DMS 273 treated with DMSO at 0.1 percent for 48 hours (cell line): Measurements from ENCODE around the gene MAPT.
"Not testable (repeated sequence)": the region's sequence is repeated elsewhere in the genome, so short reads cannot be mapped to it uniquely, and the experiment has no call there.

Source experiments
- DNase-seq: peaks from one replicate; lab custom pipeline; 2025; lab: John Stamatoyannopoulos, UW

The MAPT gene

DNA sequence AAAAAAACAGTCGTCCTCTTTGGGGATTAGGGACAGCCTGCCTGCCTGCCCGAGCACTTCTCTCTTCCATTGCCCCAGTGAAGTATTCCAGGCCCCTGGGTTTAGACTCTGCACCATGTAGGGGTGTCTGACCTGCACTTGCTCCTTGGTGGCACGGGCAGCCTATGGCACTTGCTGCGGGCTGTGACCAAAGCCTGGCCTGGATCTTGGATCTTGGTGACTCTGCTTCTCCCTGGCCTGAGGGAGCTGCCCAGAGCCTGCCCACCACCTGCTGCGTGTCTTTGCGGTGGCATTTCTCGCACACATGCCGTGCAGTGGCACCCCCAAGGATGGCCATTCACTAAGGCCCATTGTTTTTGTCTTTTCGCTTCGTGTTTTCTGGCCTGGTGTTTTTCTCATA lies 98.5 kb downstream of the MAPT start:
- DNase-seq, result no peak

DNA sequence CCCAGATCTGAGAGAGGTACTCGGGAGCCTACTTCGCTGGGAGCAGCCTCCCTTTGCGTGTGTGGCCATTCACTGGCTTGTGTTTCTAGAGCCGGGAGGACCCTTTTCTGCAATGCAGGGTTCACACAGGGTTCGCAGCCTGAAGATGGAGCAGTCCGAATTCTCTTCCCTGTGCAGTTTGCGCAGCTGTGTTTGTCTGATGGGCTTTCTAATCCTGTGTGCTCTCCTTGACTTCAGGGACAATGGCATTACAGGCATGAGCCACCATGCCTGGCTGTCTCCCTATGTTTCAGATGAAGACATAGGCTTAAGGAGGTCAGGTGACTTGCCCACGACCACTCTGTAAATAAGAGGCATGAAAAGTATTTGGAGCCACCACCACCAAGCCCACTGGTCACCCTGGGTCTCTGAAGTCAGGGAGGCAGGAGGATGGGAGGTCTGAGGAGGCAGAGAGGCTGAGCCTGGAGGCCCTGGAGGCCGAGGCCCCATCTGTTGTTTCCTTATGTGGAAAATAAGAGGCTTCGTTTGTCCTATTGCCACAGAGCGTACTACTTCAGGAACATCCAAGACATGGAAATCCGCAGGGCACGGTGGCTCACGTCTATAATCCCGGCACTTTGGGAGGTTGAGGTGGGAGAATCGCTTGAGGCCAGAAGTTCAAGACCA lies 99.7 kb downstream of the MAPT start:
- DNase-seq, result no peak

DNA sequence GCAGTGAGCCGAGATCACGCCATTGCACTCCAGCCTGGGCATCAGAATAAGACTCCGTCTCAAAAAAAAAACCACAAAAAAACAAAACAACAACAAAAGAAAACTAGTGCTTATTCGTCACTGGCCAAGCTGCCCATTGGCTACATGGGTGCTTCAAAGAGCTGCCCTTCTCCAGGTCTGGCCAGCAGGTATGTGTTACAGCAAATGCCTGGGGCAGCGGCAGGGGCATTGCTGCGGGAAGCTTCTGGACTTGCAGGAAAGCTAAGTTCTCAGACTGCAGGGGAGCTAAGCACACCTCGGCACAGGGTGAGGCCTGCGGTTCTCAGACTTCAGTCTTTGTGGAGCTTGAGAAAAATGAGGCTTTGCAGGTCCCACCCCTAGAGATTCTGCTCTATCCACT lies 100.6 kb downstream of the MAPT start:
- no peak for DNase-seq

DNA sequence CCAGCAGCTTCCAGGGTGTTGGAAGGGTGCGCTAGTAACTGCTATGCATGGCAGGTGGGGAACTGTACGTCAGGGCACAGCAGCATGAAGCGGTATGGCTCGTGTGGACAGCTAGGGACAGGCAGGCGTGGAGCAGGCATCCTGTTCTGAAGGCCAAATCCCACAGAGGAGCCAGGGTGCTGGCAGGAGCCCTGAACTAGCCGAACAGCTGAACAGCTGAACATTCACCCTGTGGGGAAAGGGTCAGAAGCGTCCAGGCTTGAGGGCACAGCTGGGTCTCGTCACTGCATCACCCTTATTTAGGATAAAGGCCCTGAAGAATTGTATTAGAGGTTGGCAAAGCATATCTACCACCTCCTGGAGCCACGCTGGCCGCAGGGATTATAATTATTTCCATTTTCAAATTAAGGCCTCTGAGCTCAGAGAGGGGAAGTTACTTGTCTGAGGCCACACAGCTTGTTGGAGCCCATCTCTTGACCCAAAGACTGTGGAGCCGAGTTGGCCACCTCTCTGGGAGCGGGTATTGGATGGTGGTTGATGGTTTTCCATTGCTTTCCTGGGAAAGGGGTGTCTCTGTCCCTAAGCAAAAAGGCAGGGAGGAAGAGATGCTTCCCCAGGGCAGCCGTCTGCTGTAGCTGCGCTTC lies 101.4 kb downstream of the MAPT start:
- DNase-seq, result no peak

GRCh38 chr17:45996282-45996937 lies 102.1 kb downstream of the MAPT start:
- DNase-seq, result no peak

- no peak for DNase-seq
Measured at GRCh38 chr17:45997166-45997565, 102.8 kb downstream of the MAPT start.

GRCh38 chr17:45997624-45998023 lies 103.3 kb downstream of the MAPT start:
- DNase-seq, result no peak

GRCh38 chr17:45998987-45999899 lies 104.9 kb downstream of the MAPT start, which contains the start of gene STH:
STH (plus strand) TSS chr17:45999250; CDS start chr17:45999280, 30 bp downstream.
- no peak for DNase-seq

DNA sequence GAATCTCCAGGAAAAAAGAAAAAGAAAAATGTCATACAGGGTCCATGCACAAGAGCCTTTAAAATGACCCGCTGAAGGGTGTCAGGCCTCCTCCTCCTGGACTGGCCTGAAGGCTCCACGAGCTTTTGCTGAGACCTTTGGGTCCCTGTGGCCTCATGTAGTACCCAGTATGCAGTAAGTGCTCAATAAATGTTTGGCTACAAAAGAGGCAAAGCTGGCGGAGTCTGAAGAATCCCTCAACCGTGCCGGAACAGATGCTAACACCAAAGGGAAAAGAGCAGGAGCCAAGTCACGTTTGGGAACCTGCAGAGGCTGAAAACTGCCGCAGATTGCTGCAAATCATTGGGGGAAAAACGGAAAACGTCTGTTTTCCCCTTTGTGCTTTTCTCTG lies 105.5 kb downstream of the MAPT start:
- DNase-seq, result no peak

DNA sequence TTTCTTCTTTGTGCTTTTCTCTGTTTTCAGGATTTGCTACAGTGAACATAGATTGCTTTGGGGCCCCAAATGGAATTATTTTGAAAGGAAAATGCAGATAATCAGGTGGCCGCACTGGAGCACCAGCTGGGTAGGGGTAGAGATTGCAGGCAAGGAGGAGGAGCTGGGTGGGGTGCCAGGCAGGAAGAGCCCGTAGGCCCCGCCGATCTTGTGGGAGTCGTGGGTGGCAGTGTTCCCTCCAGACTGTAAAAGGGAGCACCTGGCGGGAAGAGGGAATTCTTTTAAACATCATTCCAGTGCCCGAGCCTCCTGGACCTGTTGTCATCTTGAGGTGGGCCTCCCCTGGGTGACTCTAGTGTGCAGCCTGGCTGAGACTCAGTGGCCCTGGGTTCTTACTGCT lies 105.9 kb downstream of the MAPT start:
- DNase-seq, result no peak

DNA sequence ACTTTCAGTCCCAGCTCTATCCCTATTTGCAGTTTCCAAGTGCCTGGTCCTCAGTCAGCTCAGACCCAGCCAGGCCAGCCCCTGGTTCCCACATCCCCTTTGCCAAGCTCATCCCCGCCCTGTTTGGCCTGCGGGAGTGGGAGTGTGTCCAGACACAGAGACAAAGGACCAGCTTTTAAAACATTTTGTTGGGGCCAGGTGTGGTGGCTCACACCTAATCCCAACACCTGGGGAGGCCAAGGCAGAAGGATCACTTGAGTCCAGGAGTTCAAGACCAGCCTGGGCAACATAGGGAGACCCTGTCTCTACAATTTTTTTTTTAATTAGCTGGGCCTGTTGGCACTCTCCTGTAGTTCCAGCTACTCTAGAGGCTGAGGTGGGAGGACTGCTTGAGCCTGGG lies 106.4 kb downstream of the MAPT start:
- DNase-seq, result no peak

DNA sequence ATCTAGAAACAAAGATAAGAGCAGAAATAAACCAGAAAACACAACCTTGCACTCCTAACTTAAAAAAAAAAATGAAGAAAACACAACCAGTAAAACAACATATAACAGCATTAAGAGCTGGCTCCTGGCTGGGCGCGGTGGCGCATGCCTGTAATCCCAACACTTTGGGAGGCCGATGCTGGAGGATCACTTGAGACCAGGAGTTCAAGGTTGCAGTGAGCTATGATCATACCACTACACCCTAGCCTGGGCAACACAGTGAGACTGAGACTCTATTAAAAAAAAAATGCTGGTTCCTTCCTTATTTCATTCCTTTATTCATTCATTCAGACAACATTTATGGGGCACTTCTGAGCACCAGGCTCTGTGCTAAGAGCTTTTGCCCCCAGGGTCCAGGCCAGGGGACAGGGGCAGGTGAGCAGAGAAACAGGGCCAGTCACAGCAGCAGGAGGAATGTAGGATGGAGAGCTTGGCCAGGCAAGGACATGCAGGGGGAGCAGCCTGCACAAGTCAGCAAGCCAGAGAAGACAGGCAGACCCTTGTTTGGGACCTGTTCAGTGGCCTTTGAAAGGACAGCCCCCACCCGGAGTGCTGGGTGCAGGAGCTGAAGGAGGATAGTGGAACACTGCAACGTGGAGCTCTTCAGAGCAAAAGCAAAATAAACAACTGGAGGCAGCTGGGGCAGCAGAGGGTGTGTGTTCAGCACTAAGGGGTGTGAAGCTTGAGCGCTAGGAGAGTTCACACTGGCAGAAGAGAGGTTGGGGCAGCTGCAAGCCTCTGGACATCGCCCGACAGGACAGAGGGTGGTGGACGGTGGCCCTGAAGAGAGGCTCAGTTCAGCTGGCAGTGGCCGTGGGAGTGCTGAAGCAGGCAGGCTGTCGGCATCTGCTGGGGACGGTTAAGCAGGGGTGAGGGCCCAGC lies 107.3 kb downstream of the MAPT start:
- no peak for DNase-seq

DNA sequence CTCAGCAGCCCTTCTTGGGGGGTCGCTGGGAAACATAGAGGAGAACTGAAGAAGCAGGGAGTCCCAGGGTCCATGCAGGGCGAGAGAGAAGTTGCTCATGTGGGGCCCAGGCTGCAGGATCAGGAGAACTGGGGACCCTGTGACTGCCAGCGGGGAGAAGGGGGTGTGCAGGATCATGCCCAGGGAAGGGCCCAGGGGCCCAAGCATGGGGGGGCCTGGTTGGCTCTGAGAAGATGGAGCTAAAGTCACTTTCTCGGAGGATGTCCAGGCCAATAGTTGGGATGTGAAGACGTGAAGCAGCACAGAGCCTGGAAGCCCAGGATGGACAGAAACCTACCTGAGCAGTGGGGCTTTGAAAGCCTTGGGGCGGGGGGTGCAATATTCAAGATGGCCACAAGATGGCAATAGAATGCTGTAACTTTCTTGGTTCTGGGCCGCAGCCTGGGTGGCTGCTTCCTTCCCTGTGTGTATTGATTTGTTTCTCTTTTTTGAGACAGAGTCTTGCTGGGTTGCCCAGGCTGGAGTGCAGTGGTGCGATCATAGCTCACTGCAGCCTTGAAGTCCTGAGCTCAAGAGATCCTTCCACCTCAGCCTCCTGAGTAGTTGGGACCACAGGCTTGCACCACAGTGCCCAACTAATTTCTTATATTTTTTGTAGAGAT lies 108.1 kb downstream of the MAPT start:
- DNase-seq, result peak; percentile 9

DNA sequence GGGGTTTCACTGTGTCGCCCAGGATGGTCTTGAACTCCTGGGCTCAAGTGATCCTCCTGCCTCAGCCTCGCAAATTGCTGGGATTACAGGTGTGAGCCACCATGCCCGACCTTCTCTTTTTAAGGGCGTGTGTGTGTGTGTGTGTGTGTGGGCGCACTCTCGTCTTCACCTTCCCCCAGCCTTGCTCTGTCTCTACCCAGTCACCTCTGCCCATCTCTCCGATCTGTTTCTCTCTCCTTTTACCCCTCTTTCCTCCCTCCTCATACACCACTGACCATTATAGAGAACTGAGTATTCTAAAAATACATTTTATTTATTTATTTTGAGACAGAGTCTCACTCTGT lies 108.6 kb downstream of the MAPT start:
- DNase-seq, result no peak

DNA sequence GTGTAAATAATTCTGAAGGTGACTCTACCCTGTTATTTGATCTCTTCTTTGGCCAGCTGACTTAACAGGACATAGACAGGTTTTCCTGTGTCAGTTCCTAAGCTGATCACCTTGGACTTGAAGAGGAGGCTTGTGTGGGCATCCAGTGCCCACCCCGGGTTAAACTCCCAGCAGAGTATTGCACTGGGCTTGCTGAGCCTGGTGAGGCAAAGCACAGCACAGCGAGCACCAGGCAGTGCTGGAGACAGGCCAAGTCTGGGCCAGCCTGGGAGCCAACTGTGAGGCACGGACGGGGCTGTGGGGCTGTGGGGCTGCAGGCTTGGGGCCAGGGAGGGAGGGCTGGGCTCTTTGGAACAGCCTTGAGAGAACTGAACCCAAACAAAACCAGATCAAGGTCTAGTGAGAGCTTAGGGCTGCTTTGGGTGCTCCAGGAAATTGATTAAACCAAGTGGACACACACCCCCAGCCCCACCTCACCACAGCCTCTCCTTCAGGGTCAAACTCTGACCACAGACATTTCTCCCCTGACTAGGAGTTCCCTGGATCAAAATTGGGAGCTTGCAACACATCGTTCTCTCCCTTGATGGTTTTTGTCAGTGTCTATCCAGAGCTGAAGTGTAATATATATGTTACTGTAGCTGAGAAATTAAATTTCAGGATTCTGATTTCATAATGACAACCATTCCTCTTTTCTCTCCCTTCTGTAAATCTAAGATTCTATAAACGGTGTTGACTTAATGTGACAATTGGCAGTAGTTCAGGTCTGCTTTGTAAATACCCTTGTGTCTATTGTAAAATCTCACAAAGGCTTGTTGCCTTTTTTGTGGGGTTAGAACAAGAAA lies 109.8 kb downstream of the MAPT start:
- no peak for DNase-seq

- DNase-seq, result not testable (repeated sequence)
Measured at GRCh38 chr17:46006082-46006481, 111.7 kb downstream of the MAPT start.

GRCh38 chr17:46007461-46007965 lies 113.2 kb downstream of the MAPT start:
- DNase-seq, result no peak

GRCh38 chr17:46008591-46008990 lies 114.2 kb downstream of the MAPT start:
- DNase-seq, result no peak
